DOHH2 (cell line): Measurements from ENCODE around the gene LRRC63.

ENCODE experiments used
- CTCF ChIP-seq: fragments of 200-600 bp; sonication (generic); IDR thresholded peaks from one replicate; pipeline ENCODE4 v1.5.1; 2014; ENCODE audit warnings: antibody characterized with exemption, mild to moderate bottlenecking, low read depth, low read length; ENCODE audit not compliant: poor library complexity, severe bottlenecking
- EZH2phosphoT487 ChIP-seq: fragments of 200-600 bp; sonication (generic); IDR thresholded peaks from 2 replicates; pipeline ENCODE4 v1.6.1; 2017; ENCODE audit warnings: borderline replicate concordance, mild to moderate bottlenecking, antibody characterized with exemption, low read length, moderate library complexity, mixed read lengths

- TF ChIP-seq CTCF (no peak), EZH2phosphoT487 (no peak)
Observed at GRCh38 chr13:46181377-46181839, 30.3 kb upstream of the LRRC63 start.
